ENCODE measurements around the gene ABHD12. TPM values are rescaled to one million over a fixed set of nuclear protein-coding genes. Genes with fewer than 3 reads are reported as not detected.

ABHD12 gene
- total RNA-seq, 4 donors from 2014 or later, result 11.9 to 18.4 (median 13.8) TPM

GRCh38 chr20:25288291-25289181 lies 102.1 kb downstream of the ABHD12 start:
- intact Hi-C loops (cut with DNase I; ENCODE audit: low total_unique reads) (no loop called here), in situ Hi-C loops (cut with MboI; ENCODE audit: low sequenced_read_pairs in 4 of 4) (loop anchor here in 1 of 4 donors (25.0 kb wide), 2 partner anchors 101 to 301 kb away; partner anchors contain the start of genes APMAP and ENTPD6)
- Histone ChIP-seq H3K27me3 (no peaks in the 10 kb centered on the region), H3K9me3 (no peaks in the 10 kb centered on the region), H3K36me3 (peaks cover 0 to 47% of the 10 kb centered on the region in 2 donors), H3K4me1 (no peaks in the 10 kb centered on the region), H3K27ac (no peak overlapping the region), H3K4me3 (no peak overlapping the region)
- TF ChIP-seq POLR2A (IDR thresholded peaks at IDR 0.05) (no peak), CTCF (IDR thresholded peaks at IDR 0.05 in 4 of 5, conservative IDR thresholded peaks at IDR 0.05 in 1 of 5) (no peak)
- ATAC-seq (no peak), DNase-seq (peak; percentile 1 to 10)

DNA sequence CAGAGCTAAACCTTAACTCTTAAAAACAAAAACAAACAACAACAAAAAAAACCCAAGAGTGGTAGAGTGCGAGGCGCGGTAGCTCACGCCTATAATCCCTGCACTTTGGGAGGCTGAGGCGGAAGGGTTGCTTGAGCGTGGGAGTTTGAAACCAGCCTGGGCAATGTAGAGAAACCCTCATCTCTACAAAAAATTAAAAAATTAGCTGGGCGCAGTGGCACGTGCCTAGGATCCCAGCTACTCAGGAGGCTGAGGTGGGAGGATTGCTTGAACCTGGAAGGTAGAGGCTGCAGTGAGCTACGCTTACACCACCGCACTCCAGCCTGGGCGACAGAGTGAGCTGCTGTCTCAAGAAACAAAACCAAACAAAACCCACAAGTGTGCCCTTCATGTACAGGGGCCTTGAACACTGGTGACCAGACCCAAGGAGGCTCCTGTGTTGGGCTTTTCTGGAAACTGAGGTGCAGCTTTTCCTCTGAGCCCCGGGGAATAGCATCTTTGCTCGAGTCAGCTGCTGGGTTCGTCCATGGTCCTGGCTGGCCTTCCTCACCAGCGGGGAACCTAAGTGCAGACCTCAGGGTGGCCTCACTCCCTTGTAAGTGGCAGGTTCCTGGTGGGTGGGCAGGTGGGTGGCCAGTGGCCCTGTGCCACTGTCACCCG lies 102.9 kb downstream of the ABHD12 start:
- TF ChIP-seq POLR2A (IDR thresholded peaks at IDR 0.05), result no peak
- TF ChIP-seq CTCF (IDR thresholded peaks at IDR 0.05 in 4 of 5, conservative IDR thresholded peaks at IDR 0.05 in 1 of 5), result no peak
- peak in 1 of 2 donors; percentile 10 for DNase-seq
- no peak for ATAC-seq
- no peaks in the 10 kb centered on the region for H3K9me3 ChIP-seq
- intact Hi-C loops (cut with DNase I; ENCODE audit: low total_unique reads) (no loop called here), in situ Hi-C loops (cut with MboI; ENCODE audit: low sequenced_read_pairs in 4 of 4) (loop anchor here in 1 of 4 donors (25.0 kb wide), 2 partner anchors 100 to 300 kb away; partner anchors contain the start of genes APMAP and ENTPD6)
- no peaks in the 10 kb centered on the region for H3K27me3 ChIP-seq
- peaks cover 0 to 47% of the 10 kb centered on the region in 2 donors for H3K36me3 ChIP-seq
- H3K4me3 ChIP-seq, result no peak overlapping the region
- H3K4me1 ChIP-seq, result no peaks in the 10 kb centered on the region
- no peak overlapping the region for H3K27ac ChIP-seq

- Histone ChIP-seq H3K27ac (no peak overlapping the region), H3K4me1 (no peaks in the 10 kb centered on the region), H3K4me3 (no peak overlapping the region), H3K27me3 (no peaks in the 10 kb centered on the region), H3K36me3 (peaks cover 0 to 54% of the 10 kb centered on the region in 2 donors), H3K9me3 (no peaks in the 10 kb centered on the region)
- TF ChIP-seq CTCF (IDR thresholded peaks at IDR 0.05 in 4 of 5, conservative IDR thresholded peaks at IDR 0.05 in 1 of 5), result no peak
- no peak for TF ChIP-seq POLR2A (IDR thresholded peaks at IDR 0.05)
- in situ Hi-C loops (cut with MboI; ENCODE audit: low sequenced_read_pairs in 4 of 4) (loop anchor here in 1 of 4 donors (25.0 kb wide), 2 partner anchors 100 to 300 kb away; partner anchors contain the start of genes APMAP and ENTPD6), intact Hi-C loops (cut with DNase I; ENCODE audit: low total_unique reads) (no loop called here)
- DNase-seq (peak; percentile 1 to 12), ATAC-seq (no peak)
Observed at GRCh38 chr20:25286917-25287316, 103.7 kb downstream of the ABHD12 start.

DNA sequence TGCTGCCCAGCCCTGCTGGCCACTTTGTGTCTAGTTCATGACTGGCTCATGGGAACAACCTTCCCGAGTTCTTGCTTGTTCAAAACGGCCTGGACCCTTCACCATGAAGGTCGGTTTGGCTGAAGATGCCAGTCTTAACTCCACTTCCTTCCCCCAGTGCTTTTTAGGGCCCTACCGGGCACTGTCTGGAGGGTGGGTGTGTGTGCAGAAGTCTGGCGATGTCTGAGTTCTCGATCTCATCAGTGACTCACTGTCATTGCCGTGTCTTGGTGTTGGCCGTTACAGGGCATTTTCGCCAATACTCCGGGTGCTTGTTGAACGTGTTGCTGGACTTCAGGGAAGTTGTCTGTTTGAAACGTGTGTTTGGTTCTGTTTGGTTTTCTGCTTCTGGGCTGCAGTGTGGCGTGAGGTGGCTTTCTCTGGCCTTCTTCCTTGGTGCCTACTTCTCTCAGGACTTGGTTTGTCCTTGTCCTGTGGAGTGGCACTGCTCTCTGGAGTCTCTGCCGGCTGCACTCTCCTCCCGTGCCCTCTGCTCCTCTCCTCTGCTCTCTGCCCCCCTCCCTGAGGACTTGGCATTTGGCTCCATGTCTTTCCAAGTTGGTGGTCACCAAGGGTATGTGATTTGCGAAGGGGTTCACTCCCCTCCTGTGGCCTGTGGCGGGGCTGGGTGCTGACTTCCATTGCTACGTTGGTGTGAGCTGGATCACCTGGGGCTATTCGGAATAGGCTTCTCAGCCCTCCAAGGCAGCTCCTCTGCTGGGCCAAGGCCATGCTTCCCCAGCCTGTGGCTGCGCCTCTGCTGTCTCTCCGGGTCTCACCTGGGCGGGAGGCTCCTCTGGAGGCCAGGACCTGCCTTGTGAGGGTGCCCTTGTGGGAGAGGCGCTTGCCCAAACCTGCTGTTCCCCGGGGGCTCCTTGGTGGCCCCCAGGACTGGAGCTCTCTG lies 104.5 kb downstream of the ABHD12 start:
- in situ Hi-C loops (cut with MboI; ENCODE audit: low sequenced_read_pairs in 4 of 4), result loop anchor here in 1 of 4 donors (25.0 kb wide), 2 partner anchors 99 to 299 kb away; partner anchors contain the start of genes APMAP and ENTPD6
- Histone ChIP-seq H3K27me3 (no peaks in the 10 kb centered on the region), H3K27ac (no peak overlapping the region), H3K36me3 (peaks cover 0 to 55% of the 10 kb centered on the region in 2 donors), H3K4me3 (no peak overlapping the region), H3K9me3 (no peaks in the 10 kb centered on the region), H3K4me1 (no peaks in the 10 kb centered on the region)
- intact Hi-C loops (cut with DNase I; ENCODE audit: low total_unique reads), result no loop called here
- peak in 1 of 2 donors; percentile 9 for DNase-seq
- TF ChIP-seq CTCF (IDR thresholded peaks at IDR 0.05 in 4 of 5, conservative IDR thresholded peaks at IDR 0.05 in 1 of 5), result no peak
- TF ChIP-seq POLR2A (IDR thresholded peaks at IDR 0.05), result no peak
- no peak for ATAC-seq
